Activated effector memory CD4-positive, alpha-beta T cell treated with Interleukin-2 at 50 U/mL for 16 hours (primary cell): ENCODE measurements around the gene RASA1.

ENCODE experiments used
- DNase-seq: peaks from one replicate; pipeline ENCODE4 v3.0.0-alpha.2; 2020

RASA1 gene

DNA sequence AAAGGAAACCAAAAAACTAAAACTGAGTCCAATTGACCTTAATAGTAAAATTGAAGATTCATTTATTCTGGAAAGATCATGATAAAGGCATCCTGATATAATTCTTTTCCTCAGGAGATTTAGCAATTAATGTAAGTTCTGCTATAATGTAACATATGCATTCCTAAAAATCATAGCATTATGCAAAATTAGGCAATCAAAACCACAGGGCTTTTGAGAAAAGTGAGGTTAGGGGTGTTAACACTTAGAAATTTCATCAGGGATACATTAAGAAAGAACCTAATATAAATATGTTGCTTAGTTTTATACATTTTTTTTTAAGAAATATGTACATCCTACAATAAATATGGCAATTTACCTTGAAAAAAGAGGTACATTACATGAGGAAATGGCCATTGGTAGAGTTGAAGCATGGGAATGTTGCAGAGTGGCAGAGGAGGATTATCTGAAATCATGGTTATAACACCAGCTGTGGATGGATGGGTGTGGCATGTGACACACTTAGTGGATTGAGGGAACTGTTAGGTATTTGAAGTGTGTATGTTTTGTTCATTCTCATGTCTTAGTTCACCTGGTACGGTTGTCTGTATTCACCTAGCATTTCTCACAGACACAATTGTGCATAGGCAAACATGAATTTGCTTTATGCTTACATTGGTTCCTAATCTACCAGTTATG, 94.0 kb downstream of the RASA1 start:
- no peak for DNase-seq

DNA sequence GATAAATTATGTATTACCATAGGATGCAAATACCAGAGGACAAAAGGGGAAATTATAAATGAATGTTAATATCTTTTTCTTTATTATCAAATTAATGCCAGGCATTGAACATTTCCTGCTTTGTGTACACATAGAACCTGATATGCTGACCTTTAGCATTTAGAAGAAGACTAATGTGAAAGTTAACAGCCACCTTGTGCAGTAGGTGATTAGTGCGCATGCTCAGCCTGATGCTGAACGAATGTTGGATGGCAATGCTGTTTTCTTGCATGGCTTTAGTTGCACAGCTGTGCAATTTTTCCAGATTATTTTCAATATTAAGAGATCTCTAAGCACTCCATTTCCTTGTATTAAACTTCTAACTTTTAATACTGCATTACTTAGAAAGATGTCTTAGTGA, 99.6 kb downstream of the RASA1 start:
- DNase-seq, result no peak

DNA sequence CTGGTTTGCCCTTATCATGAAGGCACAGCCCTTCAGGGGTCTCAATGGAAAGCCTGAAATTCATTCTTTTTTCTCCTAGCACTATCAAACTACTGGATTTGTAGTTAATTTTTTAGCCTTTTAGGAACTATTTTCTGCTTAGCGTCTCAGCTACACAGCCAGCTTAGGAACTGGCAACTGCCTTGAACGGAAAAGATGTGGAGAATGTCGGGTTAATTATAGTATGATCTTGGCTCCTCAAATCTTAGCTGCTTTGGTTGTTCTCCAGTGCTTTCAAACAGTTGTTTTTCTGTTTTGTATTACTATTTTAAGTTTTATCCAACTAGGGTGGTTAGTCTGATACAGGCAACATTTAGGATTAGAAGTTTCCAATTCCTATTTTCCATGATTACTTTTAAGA, 100.9 kb downstream of the RASA1 start:
- no peak for DNase-seq

DNA sequence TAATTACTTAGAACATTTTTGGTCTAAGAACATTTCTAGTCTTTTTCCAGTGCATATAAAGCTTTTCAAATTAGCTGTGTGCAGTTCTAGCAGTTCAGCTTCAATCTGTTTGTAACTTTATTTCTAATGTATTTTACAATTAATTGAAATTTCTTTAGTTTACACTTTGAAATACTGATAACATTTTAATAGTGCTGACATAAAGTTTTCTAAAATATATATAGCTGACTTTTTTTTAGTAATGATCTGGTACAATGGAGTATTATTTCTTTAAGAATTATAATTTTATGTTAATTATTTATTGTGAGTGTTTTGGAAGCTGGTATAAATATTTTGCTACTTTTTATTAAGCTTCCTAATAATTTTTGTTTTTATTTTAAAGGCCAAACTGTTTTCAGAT, 101.7 kb downstream of the RASA1 start:
- no peak for DNase-seq

DNA sequence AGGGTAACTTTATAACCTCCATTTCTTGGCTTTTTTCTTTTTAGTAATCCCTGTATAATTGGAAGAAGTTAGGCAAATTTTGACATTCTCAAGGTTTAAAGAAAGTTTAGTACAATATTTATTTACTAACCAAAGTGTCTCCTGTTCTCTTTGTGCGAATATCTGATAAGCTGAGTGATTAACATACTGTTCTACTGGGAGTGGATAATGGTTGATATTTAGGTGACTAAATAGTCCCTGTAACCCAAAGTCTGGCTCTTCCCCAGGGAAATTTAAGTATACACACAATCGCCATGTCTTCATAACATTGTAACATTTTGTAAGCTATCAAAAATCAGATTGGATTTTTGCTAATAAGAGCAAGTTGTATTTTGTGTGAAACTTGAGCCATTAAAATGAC, 105.0 kb downstream of the RASA1 start:
- DNase-seq, result no peak

DNA sequence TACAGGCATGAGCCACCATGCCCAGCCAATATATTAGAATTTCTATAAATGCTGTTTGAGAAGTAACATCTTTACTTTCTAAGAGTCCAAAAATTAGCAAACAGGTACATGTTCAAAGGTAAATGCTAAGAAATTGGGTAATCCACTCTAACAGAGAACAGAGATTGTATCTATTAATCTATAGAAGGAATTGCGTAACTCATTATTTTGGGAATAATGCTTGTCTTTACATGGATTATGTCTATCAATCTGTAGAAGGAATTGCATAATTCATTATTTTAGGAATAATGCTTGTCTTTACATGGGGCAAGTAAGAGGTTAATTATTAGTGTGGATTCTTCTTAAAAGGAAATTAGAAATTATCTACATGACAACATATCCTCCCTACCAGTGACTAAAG, 114.5 kb downstream of the RASA1 start:
- no peak for DNase-seq

DNA sequence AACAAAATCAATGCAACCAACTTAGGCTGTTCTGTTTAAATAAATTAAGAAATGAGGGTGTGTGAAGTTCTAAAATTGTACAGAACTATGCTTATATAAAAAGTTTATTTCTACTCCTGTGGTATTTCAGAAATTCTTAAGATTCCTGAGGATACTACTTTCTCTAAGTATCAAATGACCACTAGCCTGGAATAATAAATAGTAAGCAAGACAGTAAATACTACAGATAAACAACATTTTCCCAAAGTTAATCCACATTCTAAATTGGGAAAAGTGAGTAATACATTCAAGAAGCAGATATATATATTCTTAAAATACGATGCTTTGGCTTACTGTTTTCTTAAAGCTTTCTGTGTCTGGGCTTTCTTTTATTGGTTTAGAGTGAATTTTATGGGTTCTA, 115.5 kb downstream of the RASA1 start:
- DNase-seq, result no peak

DNA sequence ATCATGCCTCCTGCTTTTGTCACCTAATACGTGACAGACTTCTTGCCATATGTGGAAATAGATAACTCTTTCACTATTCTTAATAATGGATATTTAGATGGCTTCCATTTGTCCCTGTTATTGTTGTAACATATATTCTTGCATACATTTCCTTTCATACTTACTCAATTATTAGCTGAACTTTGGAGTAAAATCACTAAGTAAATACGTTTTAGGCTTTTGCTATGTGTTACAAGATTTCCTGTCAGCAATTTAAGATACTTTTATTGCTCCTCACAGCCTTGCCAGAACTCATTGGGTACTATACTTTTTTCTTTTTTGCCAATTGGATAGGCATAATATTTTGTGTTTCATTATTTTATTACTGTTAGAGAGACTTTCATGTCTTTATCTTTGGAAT, 118.1 kb downstream of the RASA1 start:
- no peak for DNase-seq

DNA sequence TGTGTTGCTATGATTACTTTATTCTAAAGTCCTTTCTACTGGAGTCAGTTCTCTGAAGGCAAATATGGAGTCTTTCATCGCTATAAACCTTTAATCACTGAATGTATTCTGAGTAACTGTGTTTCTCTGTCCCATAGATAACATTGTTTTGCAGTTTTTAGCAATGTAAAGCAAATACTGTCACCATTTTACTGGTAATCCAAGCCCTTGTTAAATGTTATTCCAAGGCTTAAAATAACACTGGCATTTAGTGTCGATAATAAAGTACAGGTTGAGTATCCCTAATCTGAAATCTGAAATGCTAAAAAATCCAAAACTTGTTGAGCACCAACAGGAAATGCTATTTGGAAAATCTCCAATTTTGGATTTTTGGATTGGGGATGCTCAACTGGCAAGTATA, 120.4 kb downstream of the RASA1 start:
- no peak for DNase-seq

DNA sequence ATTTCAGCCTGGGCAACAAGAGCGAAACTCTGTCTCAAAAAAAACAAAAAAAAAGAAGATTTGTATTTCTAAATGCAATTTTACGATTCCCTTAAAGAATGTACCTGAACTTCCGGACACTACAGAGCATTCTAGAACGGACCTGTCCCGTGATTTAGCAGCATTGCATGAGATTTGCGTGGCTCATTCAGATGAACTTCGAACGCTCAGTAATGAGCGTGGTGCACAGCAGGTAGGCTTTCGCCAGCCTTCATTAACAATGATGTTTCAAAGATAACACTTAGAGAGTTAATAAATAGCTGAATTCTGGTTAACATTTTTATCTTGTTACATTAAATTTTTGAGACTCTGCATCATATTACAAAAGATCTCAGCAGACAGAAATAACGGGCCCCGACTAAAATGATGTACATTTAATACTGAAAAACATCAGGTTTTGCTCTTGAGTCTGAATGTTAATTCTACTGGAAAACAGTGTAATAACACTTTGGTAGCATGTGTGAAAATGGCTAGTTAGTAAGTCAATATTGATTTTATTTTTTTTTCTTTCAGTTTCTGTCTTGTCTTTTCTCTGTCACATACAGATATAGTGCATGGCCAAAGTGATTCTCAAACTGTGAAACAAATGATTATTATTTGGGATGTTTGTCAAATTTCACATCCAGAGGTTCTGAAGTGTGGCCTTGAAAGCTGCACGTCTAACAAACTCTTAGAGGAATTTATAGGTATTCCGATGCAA, 121.8 kb downstream of the RASA1 start:
- no peak for DNase-seq

DNA sequence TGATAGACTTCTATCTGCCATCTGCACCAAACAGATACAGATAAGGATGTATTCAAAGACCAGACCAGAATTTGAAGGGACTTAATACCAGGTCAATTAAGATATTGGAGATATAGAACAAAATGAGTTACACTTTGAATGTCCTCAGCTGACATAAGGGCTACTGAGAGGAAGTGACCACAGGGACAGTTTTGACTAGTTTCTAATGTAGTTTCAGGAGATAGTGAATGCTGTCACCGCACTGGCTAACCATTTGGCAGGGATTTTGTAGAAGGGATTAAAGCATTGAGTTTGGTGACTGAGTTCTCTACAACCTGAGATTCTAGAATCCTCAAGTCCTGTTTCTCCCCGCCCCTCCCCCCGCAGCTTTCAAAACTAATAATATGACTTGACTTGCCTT, 122.4 kb downstream of the RASA1 start:
- no peak for DNase-seq

DNA sequence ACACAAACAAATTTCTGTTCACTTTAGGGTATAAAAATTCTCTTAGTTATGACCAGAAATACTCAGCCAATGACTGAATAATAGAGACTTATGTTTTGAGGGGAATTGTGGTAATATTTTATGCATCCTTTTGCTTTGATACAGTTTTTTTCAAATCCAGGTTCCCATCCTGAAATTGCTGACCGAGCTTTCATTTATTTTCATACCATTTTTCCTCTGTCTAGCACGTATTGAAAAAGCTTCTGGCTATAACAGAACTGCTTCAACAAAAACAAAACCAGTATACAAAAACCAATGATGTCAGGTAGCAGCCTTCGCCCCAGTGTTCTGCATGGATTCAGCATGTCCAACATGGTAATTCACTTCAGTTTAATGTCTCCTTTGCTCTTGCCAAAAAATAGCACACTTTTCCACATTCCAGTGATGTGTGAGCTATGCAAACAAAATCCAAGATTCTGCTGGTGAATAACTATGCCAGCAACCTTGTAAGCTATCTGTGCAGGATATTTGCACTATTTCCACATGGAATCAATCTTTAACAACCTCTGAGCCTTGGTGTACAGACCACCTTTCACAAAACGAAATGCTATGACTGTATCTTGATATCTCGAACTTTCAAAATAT, 123.0 kb downstream of the RASA1 start:
- DNase-seq, result no peak

DNA sequence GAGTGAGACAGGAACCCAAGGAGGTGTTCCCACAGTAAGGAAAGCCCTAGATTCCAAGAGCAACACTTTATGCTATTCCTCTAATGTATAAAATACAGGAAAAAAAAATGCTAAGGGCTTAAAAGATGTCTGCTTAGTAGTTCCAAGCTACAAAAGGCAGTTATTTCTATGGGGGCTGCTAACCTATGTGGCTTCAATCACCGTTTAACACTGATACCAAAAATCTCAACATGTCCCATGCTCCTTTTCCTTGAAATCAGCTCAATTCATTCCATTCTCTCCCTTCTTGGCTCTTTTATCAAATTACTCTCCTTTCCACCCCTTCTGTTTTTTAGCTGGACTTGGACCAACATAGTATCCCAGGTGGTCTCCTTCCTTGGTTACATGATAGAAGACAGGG, 124.5 kb downstream of the RASA1 start:
- DNase-seq, result no peak

DNA sequence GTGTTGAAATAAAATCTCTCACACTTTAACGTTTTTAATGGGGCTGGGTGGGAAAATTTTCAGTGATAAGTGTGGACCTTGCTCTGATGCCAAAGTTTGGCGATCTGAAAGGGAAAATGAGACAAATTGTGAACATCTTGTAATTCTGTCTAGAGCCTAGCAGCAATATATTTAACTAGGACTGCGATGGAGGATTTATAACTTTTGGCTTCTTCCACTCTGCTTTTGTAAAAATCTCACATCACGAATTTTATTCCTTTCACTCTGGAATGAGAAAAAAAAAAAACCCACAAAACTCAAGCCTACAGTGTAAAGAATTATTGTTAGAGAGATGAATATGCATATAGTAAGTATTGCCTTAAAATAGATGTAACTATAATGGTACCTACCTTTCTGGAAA, 125.1 kb downstream of the RASA1 start:
- no peak for DNase-seq

DNA sequence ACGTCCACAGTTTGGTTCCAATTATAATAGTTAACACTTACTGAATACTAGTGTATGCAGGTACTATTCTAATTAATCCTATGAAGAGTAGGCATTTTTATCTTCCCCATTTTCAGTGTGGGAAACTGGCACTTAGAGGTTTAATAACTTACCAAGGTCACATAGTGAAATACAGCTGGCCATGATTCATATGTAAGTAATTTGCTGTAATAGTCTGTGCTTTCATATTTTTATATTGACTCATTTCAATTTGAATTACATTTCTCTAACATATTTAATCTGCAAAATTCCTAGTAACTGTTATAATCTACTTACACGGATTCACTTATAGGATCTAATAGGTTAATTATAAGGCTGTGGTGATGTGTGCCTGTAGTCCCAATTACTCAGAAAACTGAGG, 125.6 kb downstream of the RASA1 start:
- DNase-seq, result no peak

DNA sequence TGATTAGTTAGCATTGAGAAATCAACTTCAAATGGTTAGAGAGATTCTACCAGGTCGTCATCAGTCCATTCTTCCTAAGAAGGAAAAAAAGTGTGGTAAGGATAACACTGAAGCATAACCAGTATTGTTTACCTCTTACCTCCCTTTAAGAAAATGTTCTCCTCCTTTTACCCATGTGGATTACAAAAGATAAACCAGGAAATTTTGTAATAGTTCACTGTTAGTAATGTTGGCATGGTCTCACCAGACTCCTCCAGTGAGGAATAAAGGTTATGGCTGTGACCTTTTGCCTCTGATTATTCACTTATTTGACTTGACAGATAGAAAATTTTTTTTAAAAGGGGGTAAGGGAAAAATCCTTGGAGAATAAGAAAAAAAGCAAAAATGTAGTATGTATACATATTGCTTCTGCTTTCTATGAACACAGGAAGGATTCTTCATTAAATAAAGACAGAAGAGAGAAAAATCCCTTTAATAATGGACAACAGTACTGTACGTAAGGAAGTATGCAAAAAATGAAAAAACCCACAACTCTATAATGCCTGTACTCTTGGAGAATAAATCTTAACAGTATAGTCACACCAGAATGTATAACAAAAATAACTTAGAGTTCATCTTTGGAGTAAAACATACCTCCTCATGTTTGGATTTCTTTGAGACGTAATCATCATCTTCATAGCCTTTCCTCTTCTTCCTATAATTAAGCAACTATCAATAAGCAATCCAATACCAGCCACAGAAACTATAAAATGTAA, 126.9 kb downstream of the RASA1 start:
- DNase-seq, result no peak

DNA sequence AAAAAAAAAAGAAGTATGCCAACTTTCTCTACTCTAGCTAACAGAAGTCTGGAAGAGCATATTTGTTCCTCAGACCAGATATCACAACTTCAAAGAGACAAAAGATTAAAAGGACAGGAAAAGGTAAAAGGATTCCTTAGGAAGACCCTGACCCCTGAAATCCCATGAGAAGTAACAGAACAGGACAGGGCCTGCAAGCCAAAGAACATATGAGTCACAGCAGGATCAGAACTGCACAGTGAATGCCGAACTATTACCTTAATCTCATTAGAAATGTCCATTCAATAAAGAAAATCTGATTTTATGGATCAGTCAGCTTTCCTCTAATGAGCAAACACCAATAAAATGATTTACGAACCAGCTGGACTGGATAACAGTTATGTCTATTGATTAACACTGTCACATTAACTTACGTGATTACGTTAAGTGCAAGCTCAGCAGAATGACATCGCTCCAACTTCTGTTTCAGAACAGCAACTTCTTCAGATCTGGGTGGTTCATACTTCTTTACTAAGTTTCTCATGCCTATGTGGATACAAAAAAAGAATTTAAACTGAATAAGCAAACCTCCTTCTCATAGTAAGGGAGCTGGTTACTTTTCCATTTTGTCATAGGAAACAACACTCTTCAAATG, 131.4 kb downstream of the RASA1 start:
- no peak for DNase-seq

DNA sequence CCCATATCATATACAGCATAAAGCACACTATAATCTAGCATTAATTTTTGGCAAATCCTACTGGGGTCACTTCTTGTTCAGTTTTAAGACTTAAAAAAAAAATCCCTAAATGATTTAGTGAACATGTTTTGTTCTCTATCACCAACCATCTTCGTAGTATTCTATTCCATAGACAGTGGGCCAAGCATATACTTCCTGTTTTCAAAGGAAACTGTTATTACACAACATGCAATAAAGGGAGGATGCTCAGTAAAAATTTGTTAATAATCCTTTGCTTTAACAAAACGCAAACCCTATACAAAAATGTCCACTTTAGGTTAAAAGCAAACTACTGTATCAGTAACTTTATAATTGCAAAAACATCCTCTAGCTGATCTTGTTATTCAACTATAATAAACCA, 132.0 kb downstream of the RASA1 start:
- no peak for DNase-seq

DNA sequence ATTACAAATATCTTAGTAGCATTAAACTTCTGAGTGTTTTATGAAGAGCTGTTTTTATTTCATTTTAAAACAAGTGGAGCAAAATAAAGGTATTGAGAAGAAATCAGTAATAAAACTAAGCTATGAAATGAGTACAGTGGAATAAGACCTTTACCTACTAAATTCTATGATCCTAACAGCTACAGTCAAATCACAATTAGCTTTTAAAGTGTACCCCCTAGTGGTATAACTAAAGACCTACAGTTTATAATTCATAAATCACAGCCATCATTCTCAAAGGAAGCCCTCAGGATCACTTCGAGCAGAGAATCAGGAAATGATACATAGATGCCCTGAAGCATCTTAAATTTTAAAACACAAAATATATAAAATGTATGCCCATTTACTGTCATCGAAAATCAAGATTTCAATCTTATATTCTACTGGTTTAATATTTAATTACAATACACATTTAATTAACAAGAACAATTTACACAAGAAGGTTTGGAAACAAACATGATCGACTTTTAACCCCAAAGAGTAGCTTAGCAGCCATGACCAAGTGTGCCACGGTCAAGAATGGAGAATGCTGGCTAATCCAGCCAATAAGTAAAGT, 132.7 kb downstream of the RASA1 start:
- DNase-seq, result no peak

DNA sequence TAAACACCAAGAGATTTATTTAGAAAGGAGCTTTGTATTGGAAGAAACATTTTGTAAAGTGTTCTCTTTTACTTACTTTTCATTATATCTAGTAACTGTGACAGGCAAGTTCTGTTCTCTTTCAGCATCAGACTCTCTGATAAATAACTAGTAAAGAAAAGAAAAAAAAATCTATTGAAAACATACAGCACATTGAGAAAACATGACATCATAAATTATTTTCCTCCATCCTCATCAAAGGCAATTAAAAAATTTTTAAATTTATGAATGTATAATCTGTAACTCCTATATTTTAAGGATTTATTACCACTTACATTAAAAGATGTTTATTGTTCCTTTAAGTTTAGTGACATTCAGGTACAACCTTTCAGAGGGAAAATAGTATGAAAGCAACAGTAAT, 133.9 kb downstream of the RASA1 start:
- DNase-seq, result no peak

DNA sequence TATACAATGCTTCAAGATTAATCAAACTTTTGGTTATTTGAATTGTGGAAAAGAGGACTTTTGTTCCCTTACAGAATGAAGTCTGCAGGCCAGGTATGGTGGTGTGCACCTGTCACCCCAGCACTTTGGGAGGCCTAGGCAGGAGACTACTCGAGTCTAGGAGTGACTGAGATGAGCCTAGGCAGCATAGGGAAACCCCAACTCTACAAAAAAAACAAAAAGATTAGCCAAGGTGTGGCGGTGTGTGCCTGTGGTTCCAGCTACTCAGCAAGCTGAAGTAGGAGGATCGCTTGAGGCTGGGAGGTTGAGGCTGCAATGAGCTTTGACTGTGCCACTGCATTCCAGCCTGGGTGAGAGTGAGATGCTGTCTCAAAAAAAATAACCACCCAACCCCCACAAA, 135.7 kb downstream of the RASA1 start:
- no peak for DNase-seq

DNA sequence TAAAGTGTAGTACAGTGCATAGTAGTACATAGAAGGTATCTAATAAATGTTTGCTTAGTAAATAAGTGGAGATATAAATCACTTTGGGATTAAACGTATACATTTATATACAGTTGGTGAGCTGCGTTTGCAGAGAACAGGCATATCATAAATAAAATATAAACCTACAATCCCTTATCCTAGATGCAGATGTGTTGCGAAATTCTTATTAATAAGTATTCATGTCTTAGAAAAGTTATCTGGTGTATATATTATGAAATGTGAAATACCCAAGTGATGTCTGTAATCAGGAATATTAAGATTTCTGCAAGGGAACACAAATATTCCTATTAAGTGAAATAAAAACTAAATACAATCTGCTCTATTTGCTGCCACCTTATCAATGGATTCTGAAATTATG, 136.2 kb downstream of the RASA1 start:
- no peak for DNase-seq

DNA sequence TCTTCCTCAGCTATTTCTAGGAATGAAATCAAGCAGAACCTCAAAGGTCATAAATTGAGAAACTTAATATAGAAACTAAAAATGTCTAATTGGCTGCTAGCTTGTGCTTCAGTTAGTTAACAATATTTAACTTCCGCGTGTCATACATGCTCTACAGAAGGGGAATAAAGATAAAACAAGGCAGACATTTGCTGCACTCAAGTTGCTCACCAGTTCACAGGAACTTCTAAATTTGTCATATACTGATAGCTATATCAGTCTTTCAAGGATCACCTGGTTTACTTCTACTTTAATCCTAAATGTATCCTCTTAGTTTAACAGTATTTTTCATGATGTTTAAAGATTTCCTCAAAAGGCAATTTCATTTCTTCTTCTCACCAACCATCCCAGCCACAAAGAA, 136.7 kb downstream of the RASA1 start:
- DNase-seq, result no peak
